ENCODE results near the gene NFIA. TPM values are rescaled to one million over a fixed set of nuclear protein-coding genes. Genes with fewer than 3 reads are reported as not detected.

The NFIA gene
- total and polyA plus RNA-seq, 2 donors (not counting 1 experiment from before 2014, with no cell fraction given): 0.28 to 0.54 TPM

DNA sequence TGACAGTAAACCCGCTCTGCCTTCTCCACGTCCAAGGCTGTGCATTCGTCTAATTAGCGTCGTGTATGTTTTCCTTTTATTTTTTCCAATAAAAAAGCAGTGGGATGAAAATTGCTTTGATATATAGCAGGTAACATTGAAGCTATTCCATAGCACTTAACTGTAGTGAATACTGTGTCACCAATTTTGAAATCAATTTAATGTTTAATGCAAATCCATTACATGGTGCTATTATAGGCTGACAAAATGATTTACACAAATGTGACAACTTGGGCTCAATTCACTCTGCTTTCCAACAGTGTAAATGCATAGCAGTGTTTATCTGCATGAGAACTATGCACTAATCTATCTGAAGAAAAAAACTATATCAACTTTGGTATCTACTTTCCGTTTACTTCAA, 377.8 kb downstream of the NFIA start:
- Histone ChIP-seq H3K9ac (ENCODE audit: low read length) (no peak overlapping the region), H4K20me1 (ENCODE audit: control insufficient read depth, insufficient read depth, low read length, poor library complexity, severe bottlenecking) (no peaks in the 10 kb centered on the region), H3K4me3 (ENCODE audit: control extremely low read depth in 1 of 5, extremely low read depth in 1 of 5, insufficient read depth in 1 of 5, low read depth in 2 of 5, low read length in 4 of 5) (no peak overlapping the region), H3K27ac (ENCODE audit: low read length in 2 of 2) (no peak overlapping the region), H3K9me3 (ENCODE audit: control extremely low read depth in 1 of 3, control insufficient read depth in 2 of 3, insufficient read depth in 1 of 3, low read length in 2 of 3) (no peaks in the 10 kb centered on the region), H3K36me3 (replicated peaks in 1 of 2; ENCODE audit: control extremely low read depth in 1 of 2, control insufficient read depth in 1 of 2, extremely low read depth in 1 of 2, insufficient read depth in 2 of 2, low read length in 1 of 2) (no peaks in the 10 kb centered on the region), H3K27me3 (replicated peaks in 1 of 4; ENCODE audit: control extremely low read depth in 1 of 4, control insufficient read depth in 3 of 4, insufficient read depth in 4 of 4, low read length in 3 of 4) (no peaks in the 10 kb centered on the region), H3K4me1 (ENCODE audit: control insufficient read depth in 2 of 2, insufficient read depth in 2 of 2, low read length in 2 of 2) (no peaks in the 10 kb centered on the region), H3K4me2 (replicated peaks; ENCODE audit: low read depth, low read length, poor library complexity, severe bottlenecking) (no peak overlapping the region), H2AFZ (ENCODE audit: insufficient read depth, low read depth, low read length, poor library complexity, severe bottlenecking) (no peak overlapping the region), H3K79me2 (ENCODE audit: control insufficient read depth, insufficient read depth, low read length) (no peaks in the 10 kb centered on the region)
- POLR2A ChIA-PET: no interaction called here
- Mint-ChIP-seq H3K27me3 (peaks cover 3% of the 10 kb centered on the region), H3K27ac (no peak overlapping the region), H3K9me3 (ENCODE audit: insufficient read depth) (no peaks in the 10 kb centered on the region), H3K4me3 (no peak overlapping the region), H3K4me1 (no peaks in the 10 kb centered on the region)
- CTCF ChIA-PET: interaction anchor here (1.6 kb wide), 1 partner anchor 411 kb away, joined by 4 read pairs; no protein-coding TSS in a partner anchor
- intact Hi-C loops (cut with micrococcal nuclease): no loop called here
- 100% methylated on average over 1 of the region's 6 CpGs for WGBS (ENCODE audit: insufficient coverage)
- no peak for DNase-seq
- TF ChIP-seq, protein P1, sequence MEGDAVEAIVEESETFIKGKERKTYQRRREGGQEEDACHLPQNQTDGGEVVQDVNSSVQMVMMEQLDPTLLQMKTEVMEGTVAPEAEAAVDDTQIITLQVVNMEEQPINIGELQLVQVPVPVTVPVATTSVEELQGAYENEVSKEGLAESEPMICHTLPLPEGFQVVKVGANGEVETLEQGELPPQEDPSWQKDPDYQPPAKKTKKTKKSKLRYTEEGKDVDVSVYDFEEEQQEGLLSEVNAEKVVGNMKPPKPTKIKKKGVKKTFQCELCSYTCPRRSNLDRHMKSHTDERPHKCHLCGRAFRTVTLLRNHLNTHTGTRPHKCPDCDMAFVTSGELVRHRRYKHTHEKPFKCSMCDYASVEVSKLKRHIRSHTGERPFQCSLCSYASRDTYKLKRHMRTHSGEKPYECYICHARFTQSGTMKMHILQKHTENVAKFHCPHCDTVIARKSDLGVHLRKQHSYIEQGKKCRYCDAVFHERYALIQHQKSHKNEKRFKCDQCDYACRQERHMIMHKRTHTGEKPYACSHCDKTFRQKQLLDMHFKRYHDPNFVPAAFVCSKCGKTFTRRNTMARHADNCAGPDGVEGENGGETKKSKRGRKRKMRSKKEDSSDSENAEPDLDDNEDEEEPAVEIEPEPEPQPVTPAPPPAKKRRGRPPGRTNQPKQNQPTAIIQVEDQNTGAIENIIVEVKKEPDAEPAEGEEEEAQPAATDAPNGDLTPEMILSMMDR (IDR thresholded peaks at IDR 0.05): no peak
- ATAC-seq (ENCODE audit: low read depth): no peak

DNA sequence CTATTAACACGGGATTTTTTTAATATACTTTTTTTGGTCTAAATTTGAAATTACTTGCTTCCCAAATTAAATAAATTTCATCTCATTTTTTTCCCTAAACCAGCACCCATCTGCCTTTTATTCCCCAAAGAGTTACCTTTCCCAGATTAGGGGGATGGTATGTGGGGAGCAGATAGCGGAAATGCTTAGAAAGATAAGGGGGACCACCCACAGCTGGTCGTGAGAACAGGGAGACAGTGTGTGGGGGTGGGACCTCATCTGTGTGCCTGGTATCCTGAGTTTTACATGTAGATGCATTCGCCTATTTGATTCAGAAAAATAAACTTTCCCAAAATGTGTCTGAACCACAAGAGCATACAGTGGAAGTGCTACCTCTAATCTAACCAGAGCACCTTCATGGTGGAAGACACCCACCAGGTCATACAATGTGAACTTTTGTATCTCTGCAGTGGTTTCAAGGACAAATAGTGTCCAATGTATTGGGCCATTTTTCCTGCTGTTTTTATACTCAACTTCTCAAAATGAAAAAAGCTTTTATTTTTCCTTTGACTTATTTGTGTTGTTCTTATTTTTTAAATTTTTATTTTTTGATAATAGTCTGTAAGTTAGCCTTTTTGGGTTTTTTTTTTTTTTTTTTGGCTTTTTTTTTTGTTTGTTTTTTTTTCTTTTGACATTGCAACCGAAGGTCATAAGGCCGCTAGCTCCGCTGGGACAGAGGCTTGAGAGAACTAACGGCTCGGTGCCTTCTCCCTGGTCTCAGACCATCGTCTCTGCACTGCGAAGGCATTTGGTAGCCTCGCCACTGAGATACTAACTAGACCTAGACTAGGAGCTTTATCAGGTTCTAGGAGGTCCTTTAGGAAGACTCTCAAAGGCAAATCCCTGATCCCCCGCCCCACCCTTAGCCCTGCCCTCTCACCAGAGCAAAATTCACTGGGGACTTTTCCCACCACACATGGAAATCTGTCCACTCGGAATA, 379.3 kb downstream of the NFIA start:
- POLR2A ChIA-PET: interaction anchor here (0.7 kb wide), 1 partner anchor 10 kb away, joined by 10 read pairs; no protein-coding TSS in a partner anchor
- 84% methylated on average over 10 of the region's 14 CpGs for WGBS (ENCODE audit: insufficient coverage)
- Histone ChIP-seq H3K79me2 (ENCODE audit: control insufficient read depth, insufficient read depth, low read length) (no peaks in the 10 kb centered on the region), H2AFZ (ENCODE audit: insufficient read depth, low read depth, low read length, poor library complexity, severe bottlenecking) (no peak overlapping the region), H3K4me2 (replicated peaks; ENCODE audit: low read depth, low read length, poor library complexity, severe bottlenecking) (no peak overlapping the region), H4K20me1 (ENCODE audit: control insufficient read depth, insufficient read depth, low read length, poor library complexity, severe bottlenecking) (no peaks in the 10 kb centered on the region), H3K4me1 (ENCODE audit: control insufficient read depth in 2 of 2, insufficient read depth in 2 of 2, low read length in 2 of 2) (no peaks in the 10 kb centered on the region), H3K9me3 (ENCODE audit: control extremely low read depth in 1 of 3, control insufficient read depth in 2 of 3, insufficient read depth in 1 of 3, low read length in 2 of 3) (no peaks in the 10 kb centered on the region), H3K36me3 (replicated peaks in 1 of 2; ENCODE audit: control extremely low read depth in 1 of 2, control insufficient read depth in 1 of 2, extremely low read depth in 1 of 2, insufficient read depth in 2 of 2, low read length in 1 of 2) (no peaks in the 10 kb centered on the region), H3K9ac (ENCODE audit: low read length) (no peak overlapping the region), H3K27me3 (replicated peaks in 1 of 4; ENCODE audit: control extremely low read depth in 1 of 4, control insufficient read depth in 3 of 4, insufficient read depth in 4 of 4, low read length in 3 of 4) (no peaks in the 10 kb centered on the region), H3K27ac (ENCODE audit: low read length in 2 of 2) (no peak overlapping the region), H3K4me3 (ENCODE audit: control extremely low read depth in 1 of 5, extremely low read depth in 1 of 5, insufficient read depth in 1 of 5, low read depth in 2 of 5, low read length in 4 of 5) (no peak overlapping the region)
- CTCF ChIA-PET: no interaction called here
- Mint-ChIP-seq H3K27me3 (peaks cover 3% of the 10 kb centered on the region), H3K4me3 (no peak overlapping the region), H3K4me1 (no peaks in the 10 kb centered on the region), H3K27ac (no peak overlapping the region), H3K9me3 (ENCODE audit: insufficient read depth) (no peaks in the 10 kb centered on the region)
- ATAC-seq (ENCODE audit: low read depth) (no peak), DNase-seq (no peak)
- intact Hi-C loops (cut with micrococcal nuclease): no loop called here
- TF ChIP-seq, protein P1 (IDR thresholded peaks at IDR 0.05): no peak
- no peak for TF ChIP-seq EZH2 (IDR thresholded peaks at IDR 0.05; ENCODE audit: borderline replicate concordance, insufficient read depth, low read depth, low read length, poor library complexity, severe bottlenecking)

Measured in B cell (primary cell).